Measurements from ENCODE around the gene DYNC1LI2. TPM values are rescaled to one million over a fixed set of nuclear protein-coding genes. Genes with fewer than 3 reads are reported as not detected.

Gene DYNC1LI2
- total RNA-seq, 4 donors from 2014 or later = 123 to 210 (median 165) TPM

DNA sequence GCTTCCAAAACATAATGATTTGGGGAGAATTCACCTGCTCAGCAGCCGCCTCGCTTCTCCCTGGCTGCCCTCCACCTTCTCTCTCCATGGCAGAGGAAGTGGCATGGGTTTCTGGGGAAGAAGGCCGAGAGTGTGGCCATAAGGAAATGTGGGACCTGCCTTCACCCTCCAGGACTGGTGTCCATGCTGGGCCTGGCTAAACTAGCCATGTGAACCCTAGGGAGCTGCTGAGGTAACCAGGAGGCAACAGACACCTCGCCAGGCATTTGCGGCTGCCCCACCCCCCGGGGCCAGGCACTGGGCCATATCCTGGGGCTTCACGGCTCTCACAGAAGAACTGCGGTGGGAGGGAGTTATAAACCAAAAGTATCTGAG is 44.9 kb downstream of the DYNC1LI2 start:
- TF ChIP-seq, protein P1, sequence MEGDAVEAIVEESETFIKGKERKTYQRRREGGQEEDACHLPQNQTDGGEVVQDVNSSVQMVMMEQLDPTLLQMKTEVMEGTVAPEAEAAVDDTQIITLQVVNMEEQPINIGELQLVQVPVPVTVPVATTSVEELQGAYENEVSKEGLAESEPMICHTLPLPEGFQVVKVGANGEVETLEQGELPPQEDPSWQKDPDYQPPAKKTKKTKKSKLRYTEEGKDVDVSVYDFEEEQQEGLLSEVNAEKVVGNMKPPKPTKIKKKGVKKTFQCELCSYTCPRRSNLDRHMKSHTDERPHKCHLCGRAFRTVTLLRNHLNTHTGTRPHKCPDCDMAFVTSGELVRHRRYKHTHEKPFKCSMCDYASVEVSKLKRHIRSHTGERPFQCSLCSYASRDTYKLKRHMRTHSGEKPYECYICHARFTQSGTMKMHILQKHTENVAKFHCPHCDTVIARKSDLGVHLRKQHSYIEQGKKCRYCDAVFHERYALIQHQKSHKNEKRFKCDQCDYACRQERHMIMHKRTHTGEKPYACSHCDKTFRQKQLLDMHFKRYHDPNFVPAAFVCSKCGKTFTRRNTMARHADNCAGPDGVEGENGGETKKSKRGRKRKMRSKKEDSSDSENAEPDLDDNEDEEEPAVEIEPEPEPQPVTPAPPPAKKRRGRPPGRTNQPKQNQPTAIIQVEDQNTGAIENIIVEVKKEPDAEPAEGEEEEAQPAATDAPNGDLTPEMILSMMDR (IDR thresholded peaks at IDR 0.05; ENCODE audit: low read depth) = no peak

DNA sequence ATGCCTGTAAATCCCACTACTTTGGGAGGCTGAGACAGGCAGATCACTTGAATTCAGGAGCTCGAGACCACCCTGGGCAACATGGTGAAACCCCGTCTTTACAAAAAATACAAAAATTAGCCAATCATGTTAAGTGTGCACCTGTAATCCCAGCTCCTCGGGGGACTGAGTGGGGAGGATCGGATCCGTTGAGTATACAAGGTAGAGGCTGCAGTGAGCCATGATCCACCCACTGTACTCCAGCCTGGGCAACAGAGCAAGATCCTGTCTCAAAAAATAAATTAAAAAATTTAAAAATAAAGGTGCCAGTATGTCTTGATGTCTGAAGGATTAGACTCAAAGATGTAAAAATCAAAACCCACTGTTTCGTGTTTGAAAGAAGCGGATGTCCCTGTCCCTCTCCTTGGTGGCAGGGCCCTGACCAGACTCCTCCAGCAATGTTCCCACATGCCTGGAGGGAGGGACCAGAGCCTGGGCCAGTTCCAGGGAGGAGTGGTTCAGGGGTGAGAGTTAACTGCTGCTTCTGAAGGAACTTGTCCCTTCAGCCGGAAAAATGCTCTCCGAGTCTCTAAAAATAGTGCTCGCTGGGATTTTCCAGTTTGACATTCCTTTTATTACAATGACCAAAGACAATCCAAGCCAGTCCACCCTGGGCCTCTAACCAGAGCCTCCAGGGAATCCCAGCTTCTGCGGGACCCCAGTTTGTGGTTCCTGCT is 45.5 kb downstream of the DYNC1LI2 start:
- TF ChIP-seq, protein P1 (IDR thresholded peaks at IDR 0.05; ENCODE audit: low read depth) = no peak

DNA sequence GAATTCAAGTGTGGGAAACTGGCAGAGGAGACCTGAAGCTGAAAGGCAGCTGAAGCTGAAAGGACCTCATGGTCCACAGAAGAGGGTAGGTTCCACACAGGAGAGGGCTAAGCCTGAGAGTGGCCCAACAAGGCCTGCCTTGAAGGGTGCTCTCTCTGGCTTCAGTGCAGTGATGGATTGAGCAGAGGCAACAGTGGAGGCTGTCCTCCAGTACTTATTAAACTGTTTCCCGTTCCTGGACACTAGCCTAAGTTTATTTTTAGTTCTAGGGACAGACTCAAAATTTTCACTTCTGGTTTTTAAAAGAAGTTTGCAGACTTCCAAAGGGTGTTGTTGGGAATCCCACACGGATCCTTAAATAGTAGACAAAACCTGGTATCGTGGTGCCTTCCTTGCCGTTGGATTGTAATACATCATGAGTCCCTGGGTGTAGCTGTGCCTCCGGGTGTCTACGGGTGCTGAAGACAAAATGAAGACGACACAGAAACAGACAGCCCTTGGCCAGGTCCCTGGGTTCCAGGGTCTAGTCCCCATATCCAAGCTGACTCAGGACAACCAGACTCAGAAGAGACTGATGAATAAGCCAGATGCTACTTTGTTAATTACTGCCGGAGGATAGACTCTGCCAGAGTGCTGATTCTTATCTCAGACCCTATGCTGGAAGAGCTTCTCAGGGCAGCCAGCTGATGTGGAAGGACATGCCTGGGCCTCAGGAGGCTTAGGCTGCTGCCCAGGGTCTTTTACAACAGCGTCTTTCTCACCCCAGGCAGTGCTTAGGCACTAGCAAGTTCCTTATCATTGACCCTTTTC is 47.8 kb downstream of the DYNC1LI2 start:
- TF ChIP-seq, protein P1 (IDR thresholded peaks at IDR 0.05; ENCODE audit: low read depth) = no peak

DNA sequence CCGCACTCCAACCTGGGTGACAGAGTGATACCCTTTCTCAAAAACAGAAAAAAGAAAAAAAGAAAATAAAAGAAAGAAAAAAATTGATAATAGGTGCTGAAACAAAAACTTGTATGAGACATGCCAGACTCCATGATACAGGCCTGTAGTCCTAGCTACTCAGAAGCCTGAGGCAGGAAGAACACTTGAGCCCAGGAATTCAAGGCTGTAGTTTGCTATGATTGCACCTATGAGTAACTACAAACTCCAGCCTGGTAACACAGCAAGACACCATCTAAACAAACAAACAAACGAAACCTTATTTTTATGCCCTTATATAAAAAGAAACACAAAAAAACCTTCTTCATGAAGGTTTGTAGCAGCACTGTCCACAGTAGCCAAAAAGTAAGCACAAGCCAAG is 49.9 kb downstream of the DYNC1LI2 start:
- TF ChIP-seq, protein P1 (IDR thresholded peaks at IDR 0.05; ENCODE audit: low read depth) = no peak

DNA sequence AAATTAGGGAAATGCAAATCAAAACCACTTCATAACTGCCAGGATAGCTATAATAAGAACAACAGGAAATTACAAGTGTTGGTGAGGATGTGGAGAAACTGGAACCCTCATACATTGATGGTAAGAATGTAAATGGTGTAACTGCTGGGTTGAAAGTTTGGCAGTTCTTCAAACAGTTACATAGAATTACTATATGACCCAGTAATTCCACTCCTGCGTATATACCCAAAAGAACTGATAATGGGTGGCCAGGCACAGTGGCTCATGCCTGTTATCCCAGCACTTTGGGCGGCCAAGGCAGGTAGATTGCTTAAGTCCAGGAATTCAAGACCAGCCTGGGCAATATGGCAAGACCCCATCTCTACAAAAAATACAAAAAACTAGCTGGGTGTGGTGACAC is 50.4 kb downstream of the DYNC1LI2 start:
- TF ChIP-seq, protein P1 (IDR thresholded peaks at IDR 0.05; ENCODE audit: low read depth) = no peak

DNA sequence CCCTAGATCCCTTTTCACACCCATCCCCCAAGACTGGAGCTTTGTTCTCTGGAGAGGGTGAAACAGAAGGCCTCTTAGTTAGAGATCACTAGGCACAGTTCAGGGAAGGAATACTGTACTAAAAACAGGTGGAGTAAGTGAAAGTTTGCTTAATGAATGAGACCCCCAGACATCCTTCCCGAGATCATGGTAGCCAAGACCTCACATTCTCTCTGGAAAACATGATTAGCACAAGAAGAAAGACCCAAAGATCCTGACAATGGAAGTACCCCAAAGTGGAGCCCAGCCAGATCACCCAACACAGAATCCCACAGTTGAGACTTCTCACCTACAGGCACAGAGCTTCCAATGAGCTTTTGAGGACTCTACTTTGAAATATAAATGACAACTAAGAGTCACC is 51.5 kb downstream of the DYNC1LI2 start:
- TF ChIP-seq, protein P1 (IDR thresholded peaks at IDR 0.05; ENCODE audit: low read depth) = no peak

DNA sequence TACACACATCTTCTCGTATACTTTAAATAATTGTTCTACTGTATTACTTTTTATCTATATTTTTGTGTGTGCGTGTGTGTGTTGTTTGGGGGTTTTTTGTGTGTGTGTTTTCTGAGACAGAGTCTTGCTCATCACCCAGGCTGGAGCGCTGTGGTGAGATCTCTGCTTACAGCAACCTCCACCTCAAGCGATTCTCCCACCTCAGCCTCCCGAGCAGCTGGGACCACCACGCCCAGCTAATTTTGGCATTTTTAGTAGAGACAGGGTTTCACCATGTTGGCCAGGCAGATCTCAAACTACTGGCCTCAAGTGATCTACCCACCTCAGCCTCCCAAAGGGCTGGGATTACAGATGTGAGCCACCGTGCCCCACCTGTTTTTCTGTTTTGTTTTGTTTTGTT is 53.4 kb downstream of the DYNC1LI2 start:
- TF ChIP-seq, protein P1 (IDR thresholded peaks at IDR 0.05; ENCODE audit: low read depth) = no peak

All from subcutaneous adipose tissue (tissue), 4 donors.